CD4-positive, alpha-beta T cell treated with Interleukin-17A for 4 hours (primary cell): ENCODE data around the gene NCBP2L.
A peak's percentile ranks its signal among the peaks of the same experiment; 100 is the strongest.
"Not testable (repeated sequence)": the region's sequence is repeated elsewhere in the genome, so short reads cannot be mapped to it uniquely, and the experiment has no call there.

Experiments used
- DNase-seq: peaks from one replicate; pipeline ENCODE4 v3.0.0-alpha.2; 2020; ENCODE audit warnings: mixed read lengths

Gene NCBP2L

DNA sequence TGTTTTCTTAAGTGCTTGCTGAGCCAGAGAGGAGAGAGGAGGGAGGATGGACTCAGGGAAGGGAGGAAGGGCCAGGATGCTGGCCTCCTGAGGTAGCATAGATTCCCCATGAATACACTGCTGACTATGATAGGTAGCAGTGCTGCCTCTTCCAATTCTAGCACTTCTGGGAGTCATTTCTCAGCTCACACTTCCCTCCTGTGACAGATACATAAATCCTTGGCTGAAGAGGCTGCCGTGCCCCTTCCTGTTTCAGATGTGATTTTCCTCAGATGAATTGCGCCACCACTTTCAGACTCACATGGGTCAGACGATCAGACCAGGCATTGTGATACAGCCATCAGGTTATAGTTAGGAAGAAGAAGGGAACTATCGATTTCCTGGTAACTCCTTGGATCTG lies 24.3 kb upstream of the NCBP2L start:
- DNase-seq, result no peak

DNA sequence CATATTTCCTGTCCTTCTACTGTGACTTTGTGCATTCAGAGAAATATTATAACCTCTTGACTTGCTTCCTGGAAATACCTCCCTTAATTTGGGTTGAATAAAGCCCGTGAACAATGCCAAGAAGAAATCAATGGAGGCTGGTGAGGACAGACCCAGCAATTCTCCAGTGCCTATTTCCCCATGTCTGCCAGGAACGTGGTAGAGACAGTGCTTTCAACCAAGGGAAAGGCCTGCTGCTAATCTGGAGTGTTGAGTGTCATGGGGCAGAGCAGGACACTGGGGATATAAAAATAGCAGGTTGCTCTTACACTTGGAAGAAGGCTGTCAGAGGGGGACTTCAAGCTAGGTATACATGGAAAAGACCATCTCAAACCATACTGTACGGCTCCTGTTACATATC lies 21.8 kb upstream of the NCBP2L start:
- DNase-seq, result no peak

DNA sequence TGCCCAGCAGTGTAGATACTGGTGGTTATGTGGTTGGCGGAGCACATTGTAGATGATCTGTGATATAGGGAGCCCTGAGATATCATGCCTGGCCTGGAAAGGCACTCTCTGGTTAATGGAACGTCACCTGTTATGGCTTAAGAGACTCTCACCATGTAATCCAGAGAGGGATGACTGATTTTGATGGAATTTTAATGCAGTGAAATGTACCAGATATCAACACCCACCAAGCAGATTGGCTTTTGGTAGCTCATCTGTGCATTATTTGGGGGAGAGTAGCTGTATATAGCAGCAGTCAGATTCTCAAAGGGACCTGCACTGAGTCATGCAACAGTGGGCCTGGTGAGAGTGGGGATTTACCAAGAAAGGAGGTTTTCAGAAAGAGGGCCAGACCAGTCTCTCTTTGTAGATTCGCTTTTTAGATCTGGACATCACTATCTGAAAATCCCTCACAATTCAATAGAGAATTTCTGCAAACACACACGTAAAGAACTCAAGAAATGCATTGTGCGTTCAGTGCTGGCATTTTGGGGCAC lies 19.2 kb upstream of the NCBP2L start:
- DNase-seq, result no peak

DNA sequence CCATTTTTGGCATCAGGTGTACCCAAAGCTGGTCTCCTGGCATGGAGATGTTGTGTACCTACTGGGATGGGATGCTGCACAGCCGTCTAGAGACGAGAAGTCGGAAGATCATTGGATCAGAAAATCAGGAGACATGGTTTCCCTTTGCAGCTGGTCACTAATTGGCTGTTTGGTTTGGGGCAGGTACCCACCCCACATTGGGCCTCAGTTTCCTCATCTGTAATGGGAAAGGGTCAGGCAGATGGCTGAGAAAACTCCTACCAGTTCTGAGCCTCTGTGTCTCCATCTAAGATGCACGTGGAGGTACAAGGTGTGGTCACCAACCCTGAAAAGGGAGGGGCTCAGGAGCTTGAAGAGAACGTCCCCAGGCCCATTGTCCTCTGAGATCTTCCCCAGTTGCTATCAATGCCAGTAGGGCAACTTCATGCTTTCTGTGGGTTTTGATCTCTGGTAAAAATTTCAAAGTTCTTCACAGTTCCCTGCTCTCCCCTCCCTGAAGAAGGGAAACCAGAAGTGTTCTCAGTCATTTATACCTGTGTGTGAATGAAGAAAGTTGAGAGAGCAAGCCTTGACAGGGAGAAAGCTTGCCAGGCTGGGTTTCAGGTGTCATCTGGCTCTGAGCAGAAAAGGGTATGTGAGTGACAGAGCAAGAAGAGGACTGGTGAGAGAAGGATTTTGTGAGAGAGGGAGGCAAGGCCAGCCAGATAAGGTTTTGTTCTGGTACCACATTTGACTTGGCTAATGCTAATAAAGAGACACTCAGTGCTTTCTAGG lies 17.0 kb upstream of the NCBP2L start:
- DNase-seq, result no peak

DNA sequence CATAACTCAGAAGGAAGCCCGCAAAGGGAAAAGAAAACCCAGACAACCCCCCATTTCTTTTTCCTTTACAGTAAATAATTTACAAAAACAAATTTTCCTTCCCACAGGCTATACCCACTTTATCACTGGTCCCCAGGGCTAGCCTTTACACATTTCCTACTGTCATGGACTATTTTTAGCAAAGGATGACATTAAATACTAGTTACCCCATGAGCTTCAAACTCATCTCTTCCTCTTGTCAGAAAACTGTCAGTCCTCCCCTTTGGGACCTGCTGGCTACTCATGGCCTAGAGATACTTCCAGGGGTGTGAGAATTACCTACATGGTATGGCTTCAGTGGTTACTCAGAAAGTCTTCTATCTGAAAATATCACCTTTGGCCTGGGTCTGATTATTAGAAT lies 13.9 kb upstream of the NCBP2L start:
- DNase-seq, result no peak

DNA sequence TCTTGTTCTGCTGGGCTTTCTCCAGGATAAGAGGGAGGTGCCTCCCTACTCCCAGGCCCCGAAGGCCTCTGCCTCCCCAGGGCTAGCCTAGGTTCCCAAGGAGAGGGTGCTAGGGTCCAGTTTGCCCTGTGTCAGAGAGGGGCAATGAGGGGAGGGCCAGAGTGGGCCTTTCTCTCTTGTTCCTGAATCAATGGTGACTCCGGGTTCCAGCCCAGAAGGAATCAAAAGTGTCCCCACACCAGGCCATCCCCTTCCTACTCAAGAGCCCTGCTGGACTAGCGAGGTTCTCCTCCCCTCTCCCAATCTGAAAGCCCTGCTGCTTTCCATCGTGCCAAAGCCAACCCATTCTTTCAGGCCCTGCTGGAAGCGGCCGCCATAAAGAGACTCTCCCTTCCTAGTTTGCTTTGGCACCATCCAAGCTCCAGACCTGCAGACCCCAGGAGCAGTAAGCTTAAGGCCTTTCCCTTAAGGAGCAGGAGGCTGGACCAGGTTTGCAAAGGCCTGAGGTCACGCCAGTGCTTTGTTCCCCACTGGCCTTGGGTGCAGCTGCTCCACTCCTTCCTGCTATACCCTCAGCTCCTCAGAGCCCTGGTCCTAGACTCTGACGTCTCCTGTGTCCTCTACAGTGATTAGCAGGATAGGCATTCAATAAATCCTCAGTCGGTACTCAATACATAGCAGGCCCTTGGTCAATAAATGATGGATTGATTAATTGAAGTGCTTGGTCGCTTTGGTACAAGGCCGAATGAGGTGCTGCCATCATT lies 12.5 kb upstream of the NCBP2L start:
- no peak for DNase-seq

DNA sequence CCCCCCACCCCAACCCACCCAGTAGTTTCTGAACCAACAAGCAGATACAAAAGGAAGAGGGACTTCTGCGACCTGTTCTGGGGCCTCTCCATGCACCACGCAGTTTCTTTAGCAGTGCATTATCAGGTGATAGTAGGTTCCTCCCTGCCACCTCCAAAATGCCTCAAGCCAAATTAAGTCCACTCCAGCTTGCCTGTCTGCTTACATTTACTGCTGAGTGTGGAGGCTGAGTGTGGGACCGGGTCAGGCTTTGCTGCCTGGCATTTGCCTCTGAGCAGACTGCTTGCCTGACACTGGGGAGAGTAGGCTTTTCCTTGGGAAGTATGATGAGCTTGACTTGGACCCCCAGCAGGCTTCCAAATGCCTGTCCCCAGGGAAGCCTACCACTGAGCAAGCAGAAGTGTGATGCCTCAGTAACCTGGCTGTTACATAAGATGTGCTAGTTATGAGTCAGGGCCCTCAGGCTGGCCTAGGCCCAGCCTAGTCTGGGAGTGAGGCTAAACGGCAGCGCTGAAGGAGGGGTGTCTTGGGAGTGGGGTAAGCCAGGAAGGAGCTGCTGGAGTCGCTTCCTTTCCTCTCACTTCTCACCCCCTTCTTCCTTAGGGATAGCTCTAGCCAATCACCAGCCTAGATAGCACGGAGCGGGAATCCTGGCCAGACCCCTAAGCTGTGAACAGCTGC lies 10.9 kb upstream of the NCBP2L start:
- DNase-seq, result no peak

DNA sequence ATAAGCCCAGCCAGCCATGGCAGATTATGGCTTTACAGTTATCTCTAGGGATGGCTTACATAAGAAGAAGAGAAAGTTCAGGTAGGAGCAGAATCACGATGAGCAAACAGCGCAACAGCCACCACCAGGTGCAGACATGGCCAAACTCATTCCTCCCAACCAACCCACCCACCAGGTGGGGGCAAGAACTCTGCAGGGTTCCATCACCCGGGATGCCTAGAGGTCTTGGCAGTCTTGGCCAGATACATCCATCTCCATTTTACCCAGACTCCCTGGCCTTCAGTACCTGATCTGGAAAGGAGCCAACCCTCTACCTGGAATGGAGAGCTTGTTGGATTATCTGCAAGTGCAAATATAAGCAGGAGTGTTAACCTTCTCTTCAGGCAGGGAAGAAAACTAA lies 9.5 kb upstream of the NCBP2L start:
- no peak for DNase-seq

DNA sequence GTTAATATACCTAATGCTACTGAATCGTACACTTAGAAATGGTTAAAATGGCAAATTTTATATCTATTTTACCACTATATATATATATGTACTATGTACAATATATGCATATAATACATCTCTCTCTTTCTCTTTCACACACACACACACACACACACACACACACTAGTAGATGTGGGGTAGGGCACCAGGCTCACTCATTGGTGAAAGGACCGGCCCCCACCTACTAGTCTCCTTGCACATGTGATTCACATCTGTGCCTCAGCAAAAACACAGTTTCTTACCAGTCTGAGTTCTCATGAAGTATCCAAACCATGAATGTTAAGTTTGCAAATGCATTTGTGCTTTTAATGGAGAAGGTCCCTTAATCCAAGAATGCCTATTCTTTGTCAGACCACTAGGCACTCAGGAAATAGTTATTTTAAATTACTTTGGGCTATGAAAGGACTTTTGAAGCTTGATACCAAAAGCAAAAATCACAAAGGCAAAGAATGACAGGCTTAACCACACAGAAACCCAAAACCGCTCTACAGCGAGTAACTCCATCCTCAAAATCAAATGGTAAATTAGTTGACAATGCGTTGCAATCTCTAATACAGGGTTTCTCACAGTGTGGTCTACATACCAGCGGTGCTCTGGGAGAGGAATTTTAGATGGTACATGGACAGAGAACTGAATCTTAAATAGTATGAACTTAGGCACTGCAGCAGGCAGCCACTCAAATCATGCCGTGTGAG lies 7.8 kb upstream of the NCBP2L start:
- DNase-seq, result no peak

DNA sequence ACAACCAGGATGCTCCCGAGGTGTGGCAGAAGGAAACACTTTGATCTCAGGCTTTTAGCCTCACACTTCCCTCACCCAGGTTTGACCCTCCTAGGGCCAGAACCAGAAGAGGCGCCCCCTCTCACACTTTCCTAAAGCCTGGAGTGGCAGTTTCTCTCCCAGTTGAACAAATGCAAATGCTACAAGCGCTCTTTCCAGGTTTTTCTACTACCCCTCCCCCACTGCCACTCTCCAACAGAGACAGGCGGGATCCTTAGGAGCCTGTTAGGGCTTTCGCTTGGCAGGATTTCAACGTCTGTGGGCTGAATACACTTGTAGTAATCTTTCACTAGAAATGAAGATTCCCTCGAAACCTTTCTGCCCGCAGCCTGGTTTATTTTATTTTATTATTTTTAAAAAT lies 4.3 kb upstream of the NCBP2L start:
- no peak for DNase-seq

DNA sequence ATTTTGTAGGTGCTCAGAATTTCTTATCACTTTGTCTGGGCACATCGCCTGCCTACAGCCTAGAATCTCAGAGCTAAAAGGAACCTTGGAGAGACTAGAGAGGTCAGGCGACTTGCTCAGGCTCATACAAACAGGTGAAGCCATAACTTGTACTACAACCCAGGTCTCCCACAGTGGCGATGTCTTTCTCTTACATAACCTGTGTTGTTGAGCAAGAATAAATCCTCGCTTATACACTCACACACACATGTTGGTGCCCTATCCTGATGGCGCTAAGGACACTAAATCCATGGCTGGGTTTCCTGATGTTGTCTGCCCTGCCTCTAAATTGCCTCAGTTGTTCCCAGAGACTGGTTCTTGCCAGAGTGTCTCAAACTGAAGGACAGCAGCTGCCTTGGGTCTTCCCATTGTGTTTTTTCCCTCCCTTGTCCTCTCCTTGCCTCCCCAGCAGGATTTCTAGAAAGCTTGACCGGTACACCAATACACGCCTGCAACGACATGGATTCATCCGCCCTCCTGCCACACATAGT lies 3.6 kb upstream of the NCBP2L start:
- no peak for DNase-seq

DNA sequence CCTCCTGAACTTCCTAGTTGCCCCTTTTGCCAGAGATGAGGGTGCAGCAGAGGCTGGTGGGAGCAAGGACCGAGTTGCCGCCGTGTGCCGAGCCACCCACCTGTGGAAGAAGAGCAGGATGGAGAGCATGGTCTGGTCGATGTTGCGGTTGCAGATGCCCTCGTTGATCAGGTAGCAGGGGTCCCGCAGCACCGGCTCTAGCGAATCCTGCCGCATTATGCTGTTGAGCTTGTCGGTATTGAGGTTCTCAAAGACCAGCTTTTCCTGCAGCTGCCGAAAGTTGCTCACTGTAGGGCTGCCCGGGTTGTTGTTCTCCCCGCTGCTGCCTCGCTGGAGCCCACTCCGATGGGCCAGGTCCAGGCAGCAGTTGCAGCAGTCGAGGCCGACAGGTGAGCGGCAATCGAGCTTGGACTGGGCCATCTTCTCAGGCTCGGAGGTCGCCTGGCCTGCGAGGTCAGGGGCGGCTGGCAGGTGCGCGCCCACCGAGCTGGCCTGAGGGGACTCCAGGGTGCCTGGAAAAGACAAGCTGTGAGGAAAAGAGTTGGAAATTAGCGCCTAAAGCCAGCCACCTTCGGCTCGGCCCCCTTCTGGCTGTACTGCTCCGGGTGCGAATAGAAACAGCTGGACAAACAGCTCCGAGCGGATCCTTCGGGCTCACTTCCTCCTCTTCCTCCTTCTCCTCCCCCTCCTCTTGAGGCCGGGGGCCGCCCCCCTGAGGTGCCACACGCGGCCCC lies 2.4 kb upstream of the NCBP2L start:
- peak; percentile 28 for DNase-seq

DNA sequence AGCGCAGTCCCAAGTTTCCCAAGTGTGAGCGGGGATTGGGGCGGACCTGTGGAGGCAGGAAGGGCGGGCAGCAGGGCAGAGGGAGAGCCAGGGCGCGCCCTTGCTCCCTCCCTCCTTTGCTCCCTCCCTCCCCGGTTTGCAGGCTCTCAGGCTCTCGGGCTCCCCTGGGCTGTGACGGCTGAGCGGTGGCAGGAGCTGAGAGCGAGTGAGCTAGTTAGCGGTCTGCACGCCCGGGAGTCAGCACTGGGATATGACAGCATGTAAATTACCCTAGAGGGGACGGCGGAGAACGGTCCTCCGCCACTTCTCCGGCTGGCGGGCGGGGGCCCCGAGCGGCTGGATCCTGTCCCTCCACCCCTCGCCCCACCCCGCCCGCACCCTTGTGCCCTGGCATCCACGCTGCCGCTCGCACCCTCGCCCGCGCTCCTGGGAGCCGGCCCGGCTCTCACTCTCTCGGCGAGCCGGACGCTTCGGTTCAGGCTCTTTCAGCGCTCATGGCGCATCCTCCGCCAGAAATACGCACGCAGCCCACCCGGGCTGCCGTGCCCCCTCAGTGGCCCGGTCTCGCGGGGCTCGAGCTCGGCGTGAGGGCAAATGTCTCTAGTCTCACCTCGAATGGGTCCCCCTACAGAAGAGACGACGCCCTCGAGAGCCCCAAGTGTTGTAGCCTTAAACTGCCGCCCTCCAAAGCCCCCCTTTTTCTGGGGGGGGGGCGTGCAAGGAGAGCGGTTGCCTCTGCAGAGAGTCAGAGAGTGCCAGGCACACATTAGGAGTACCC lies 1.6 kb upstream of the NCBP2L start, which contains the start of gene TSC22D3:
TSS of gene TSC22D3 (minus strand) at position 54 of the 778 bp plus-strand sequence. CDS start 368 bp downstream, outside the sequence.
- peak; percentile 63 for DNase-seq

DNA sequence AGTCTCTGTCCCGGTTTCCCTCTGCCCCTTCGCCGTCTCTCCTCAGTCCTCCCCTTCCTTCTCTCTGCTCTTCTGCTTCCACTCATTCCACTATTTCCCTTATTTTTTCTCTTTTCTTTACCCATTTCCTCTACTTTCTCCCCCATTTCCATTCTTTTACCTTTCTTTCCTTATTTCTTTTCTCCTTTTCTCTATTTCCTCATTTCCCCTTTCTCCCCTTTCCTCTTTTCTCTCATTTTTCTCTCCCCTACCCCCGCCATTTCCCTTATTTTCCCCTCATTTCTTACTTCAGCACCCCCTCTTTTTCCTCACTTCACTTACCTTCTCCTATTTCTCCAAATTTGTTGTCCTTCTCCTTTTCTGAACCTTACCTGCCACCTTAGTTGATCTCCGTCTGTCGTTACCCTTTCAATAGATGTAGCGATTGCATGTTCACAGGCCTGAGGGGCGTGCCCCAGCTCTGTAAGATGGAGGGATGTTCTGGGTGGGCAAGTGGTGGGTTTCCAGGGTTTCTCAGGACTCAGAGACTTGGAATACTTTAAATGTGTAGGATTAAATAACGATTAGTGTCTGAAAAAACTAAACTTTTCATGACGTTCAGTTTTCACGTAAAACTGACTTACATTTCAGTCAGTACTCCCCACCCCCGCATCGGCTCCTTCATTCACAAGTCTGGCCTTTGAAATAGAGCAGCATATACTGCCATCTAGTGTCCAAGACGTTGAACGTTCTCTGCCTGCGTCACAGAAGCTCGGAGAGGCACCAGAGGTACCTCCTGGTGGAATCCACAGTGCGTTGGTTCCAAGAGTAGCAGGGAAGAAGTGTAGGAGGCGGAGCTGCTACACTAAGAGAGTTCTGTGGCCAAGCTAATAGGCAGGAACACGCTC lies 641 bp upstream of the NCBP2L start:
- DNase-seq, result peak; percentile 81

DNA sequence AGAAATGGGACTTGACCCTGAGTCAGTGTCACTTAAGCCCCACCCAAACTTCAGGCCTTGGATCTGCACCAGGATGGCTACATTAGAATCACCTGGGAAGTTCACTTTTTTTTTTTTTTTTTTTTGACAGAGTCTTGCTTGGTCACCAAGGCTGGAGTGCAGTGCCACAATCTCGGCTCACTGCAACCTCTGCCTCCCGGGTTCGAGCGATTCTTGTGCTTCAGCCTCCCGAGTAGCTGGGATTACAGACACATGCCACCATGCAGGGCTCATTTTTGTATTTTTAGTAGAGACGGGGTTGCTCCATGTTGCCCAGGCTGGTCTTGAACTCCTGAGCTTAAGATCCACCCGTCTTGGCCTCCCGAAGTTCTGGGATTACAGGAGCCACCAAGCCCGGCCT lies 3.0 kb downstream of the NCBP2L start:
- DNase-seq, result no peak

DNA sequence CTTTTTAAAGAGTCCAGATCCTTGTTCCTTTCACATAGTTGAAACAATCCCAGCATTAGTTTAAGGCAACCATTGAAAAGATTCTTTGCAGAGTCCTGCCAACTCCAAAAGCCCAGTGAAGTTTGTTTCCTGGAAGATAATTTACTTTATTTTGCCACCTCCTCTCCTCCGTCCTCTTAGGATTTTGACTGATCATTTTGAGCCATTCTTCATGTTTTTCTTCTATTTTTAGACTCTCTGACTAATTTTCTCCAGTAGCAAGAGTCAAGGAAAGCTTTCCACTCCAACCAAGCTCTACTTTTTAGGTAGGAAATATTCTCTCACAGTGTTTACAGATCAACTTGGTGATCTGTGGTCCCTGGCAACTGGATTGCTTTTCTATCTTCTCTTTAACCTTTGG lies 10.3 kb downstream of the NCBP2L start:
- DNase-seq, result no peak

DNA sequence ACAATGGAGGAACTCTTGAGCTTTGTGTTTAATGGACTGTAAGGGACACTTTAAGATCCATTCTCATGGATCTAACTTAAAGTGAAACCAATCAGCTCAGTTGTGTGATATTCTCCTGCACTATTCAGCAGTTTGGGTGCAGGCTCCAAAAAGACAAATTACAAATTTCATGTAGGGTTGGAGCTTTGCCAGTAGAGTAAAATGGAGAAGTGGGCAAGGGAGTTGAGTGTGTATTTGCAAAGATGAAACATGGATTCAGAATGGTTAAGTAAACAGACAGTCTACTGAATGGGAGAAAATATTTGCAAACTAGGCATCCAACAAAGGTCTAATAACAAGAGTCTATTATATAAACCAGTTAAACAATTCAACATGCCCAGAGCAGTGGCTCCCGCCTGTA lies 26.9 kb downstream of the NCBP2L start:
- DNase-seq, result no peak

DNA sequence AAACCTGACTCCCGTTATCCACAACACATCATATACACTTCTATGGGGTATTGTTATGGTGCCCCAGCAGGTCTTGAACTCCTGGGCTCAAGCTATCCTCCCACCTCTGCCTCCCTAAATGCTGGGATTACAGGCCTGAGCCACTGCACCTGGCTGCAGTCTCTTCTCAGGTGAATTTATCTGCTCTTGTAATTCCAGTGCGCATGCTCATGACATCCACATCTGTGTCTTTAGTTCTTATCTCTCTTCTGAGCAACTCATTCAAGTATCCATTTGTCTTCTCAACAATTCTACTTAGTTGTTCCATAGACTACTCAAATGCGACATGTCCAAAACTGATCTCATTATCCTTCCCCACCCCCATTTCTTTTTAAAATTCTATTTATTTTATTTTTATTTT lies 27.6 kb downstream of the NCBP2L start:
- no peak for DNase-seq

DNA sequence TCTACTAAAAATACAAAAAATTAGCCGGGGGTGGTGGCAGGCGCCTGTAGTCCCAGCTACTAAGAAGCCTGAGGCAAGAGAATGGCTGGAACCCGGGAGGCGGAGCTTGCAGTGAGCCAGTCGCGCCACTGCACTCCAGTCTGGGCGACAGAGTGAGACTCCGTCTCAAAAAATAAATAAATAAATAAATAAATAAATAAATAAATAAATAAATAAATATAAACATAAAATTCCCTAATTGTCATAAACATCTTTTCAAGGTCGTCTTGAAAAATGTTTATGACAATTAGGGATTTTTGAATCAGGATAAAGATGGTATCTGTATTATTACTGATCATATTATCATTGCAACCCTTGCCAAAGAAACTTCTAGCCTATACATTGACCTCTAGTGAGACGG lies 32.5 kb downstream of the NCBP2L start:
- DNase-seq, result not testable (repeated sequence)
